Measurements from ENCODE around the gene CCNE1.
"Not testable (repeated sequence)": the region's sequence is repeated elsewhere in the genome, so short reads cannot be mapped to it uniquely, and the experiment has no call there.

Gene CCNE1

GRCh38 chr19:29813642-29814041 is 1.9 kb downstream of the CCNE1 start:
- H3K4me3 ChIP-seq (ENCODE audit: insufficient read depth, low read depth, low read length) = no peak overlapping the region
- no peak overlapping the region for H3K27ac ChIP-seq (ENCODE audit: insufficient read depth, low read depth, low read length, poor library complexity, severe bottlenecking)
- no peaks in the 10 kb centered on the region for H3K4me1 ChIP-seq (ENCODE audit: control insufficient read depth, insufficient read depth, low read length)
- H3K36me3 ChIP-seq (ENCODE audit: control insufficient read depth, insufficient read depth, low read length) = peaks cover 10% of the 10 kb centered on the region
- 91 to 95% methylated on average over 6 of the region's 6 CpGs for WGBS, 2 experiments
- H3K27me3 ChIP-seq (ENCODE audit: control insufficient read depth, insufficient read depth, low read length, poor library complexity, severe bottlenecking) = peaks cover 14% of the 10 kb centered on the region
- H3K9me3 ChIP-seq (ENCODE audit: control insufficient read depth, low read length) = no peaks in the 10 kb centered on the region

GRCh38 chr19:29815231-29815630 is 3.4 kb downstream of the CCNE1 start:
- Histone ChIP-seq H3K27me3 (ENCODE audit: control insufficient read depth, insufficient read depth, low read length, poor library complexity, severe bottlenecking) (peaks cover 14% of the 10 kb centered on the region), H3K27ac (ENCODE audit: insufficient read depth, low read depth, low read length, poor library complexity, severe bottlenecking) (no peak overlapping the region), H3K4me1 (ENCODE audit: control insufficient read depth, insufficient read depth, low read length) (no peaks in the 10 kb centered on the region), H3K9me3 (ENCODE audit: control insufficient read depth, low read length) (no peaks in the 10 kb centered on the region), H3K36me3 (ENCODE audit: control insufficient read depth, insufficient read depth, low read length) (peaks cover 10% of the 10 kb centered on the region), H3K4me3 (ENCODE audit: insufficient read depth, low read depth, low read length) (no peak overlapping the region)
- 92 to 93% methylated on average over 7 of the region's 7 CpGs for WGBS, 2 experiments

- H3K27me3 ChIP-seq (ENCODE audit: control insufficient read depth, insufficient read depth, low read length, poor library complexity, severe bottlenecking) = peaks cover 14% of the 10 kb centered on the region
- no peak overlapping the region for H3K4me3 ChIP-seq (ENCODE audit: insufficient read depth, low read depth, low read length)
- H3K27ac ChIP-seq (ENCODE audit: insufficient read depth, low read depth, low read length, poor library complexity, severe bottlenecking) = no peak overlapping the region
- H3K9me3 ChIP-seq (ENCODE audit: control insufficient read depth, low read length) = no peaks in the 10 kb centered on the region
- peaks cover 10% of the 10 kb centered on the region for H3K36me3 ChIP-seq (ENCODE audit: control insufficient read depth, insufficient read depth, low read length)
- no peaks in the 10 kb centered on the region for H3K4me1 ChIP-seq (ENCODE audit: control insufficient read depth, insufficient read depth, low read length)
- 94% methylated on average over 4 of the region's 4 CpGs for WGBS, 2 experiments
Observed at GRCh38 chr19:29817316-29817715, 5.5 kb downstream of the CCNE1 start.

- H3K27me3 ChIP-seq (ENCODE audit: control insufficient read depth, insufficient read depth, low read length, poor library complexity, severe bottlenecking) = no peaks in the 10 kb centered on the region
- H3K9me3 ChIP-seq (ENCODE audit: control insufficient read depth, low read length) = no peaks in the 10 kb centered on the region
- H3K4me1 ChIP-seq (ENCODE audit: control insufficient read depth, insufficient read depth, low read length) = no peaks in the 10 kb centered on the region
- WGBS, 2 experiments = 86 to 93% methylated on average over 4 of the region's 4 CpGs
- no peak overlapping the region for H3K27ac ChIP-seq (ENCODE audit: insufficient read depth, low read depth, low read length, poor library complexity, severe bottlenecking)
- H3K36me3 ChIP-seq (ENCODE audit: control insufficient read depth, insufficient read depth, low read length) = peaks cover 10% of the 10 kb centered on the region
- H3K4me3 ChIP-seq (ENCODE audit: insufficient read depth, low read depth, low read length) = no peak overlapping the region
Observed at GRCh38 chr19:29819300-29819699, 7.5 kb downstream of the CCNE1 start.

- Histone ChIP-seq H3K36me3 (ENCODE audit: control insufficient read depth, insufficient read depth, low read length) (peaks cover 10% of the 10 kb centered on the region), H3K4me1 (ENCODE audit: control insufficient read depth, insufficient read depth, low read length) (no peaks in the 10 kb centered on the region), H3K9me3 (ENCODE audit: control insufficient read depth, low read length) (no peaks in the 10 kb centered on the region), H3K27me3 (ENCODE audit: control insufficient read depth, insufficient read depth, low read length, poor library complexity, severe bottlenecking) (no peaks in the 10 kb centered on the region), H3K4me3 (ENCODE audit: insufficient read depth, low read depth, low read length) (no peak overlapping the region), H3K27ac (ENCODE audit: insufficient read depth, low read depth, low read length, poor library complexity, severe bottlenecking) (no peak overlapping the region)
- WGBS, 2 experiments = 92 to 93% methylated on average over 6 of the region's 6 CpGs
Observed at GRCh38 chr19:29819986-29820385, 8.2 kb downstream of the CCNE1 start.

GRCh38 chr19:29823581-29824330 is 12.0 kb downstream of the CCNE1 start:
- 89 to 91% methylated on average over 20 of the region's 20 CpGs for WGBS, 2 experiments
- Histone ChIP-seq H3K27ac (ENCODE audit: insufficient read depth, low read depth, low read length, poor library complexity, severe bottlenecking) (no peak overlapping the region), H3K9me3 (ENCODE audit: control insufficient read depth, low read length) (no peaks in the 10 kb centered on the region), H3K4me1 (ENCODE audit: control insufficient read depth, insufficient read depth, low read length) (no peaks in the 10 kb centered on the region), H3K4me3 (ENCODE audit: insufficient read depth, low read depth, low read length) (no peak overlapping the region), H3K36me3 (ENCODE audit: control insufficient read depth, insufficient read depth, low read length) (no peaks in the 10 kb centered on the region), H3K27me3 (ENCODE audit: control insufficient read depth, insufficient read depth, low read length, poor library complexity, severe bottlenecking) (no peaks in the 10 kb centered on the region)

GRCh38 chr19:29825263-29825662 is 13.5 kb downstream of the CCNE1 start:
- H3K27ac ChIP-seq (ENCODE audit: insufficient read depth, low read depth, low read length, poor library complexity, severe bottlenecking); H3K9me3 ChIP-seq (ENCODE audit: control insufficient read depth, low read length); H3K27me3 ChIP-seq (ENCODE audit: control insufficient read depth, insufficient read depth, low read length, poor library complexity, severe bottlenecking); H3K4me1 ChIP-seq (ENCODE audit: control insufficient read depth, insufficient read depth, low read length); H3K36me3 ChIP-seq (ENCODE audit: control insufficient read depth, insufficient read depth, low read length); H3K4me3 ChIP-seq (ENCODE audit: insufficient read depth, low read depth, low read length): not testable (repeated sequence)
- WGBS, 2 experiments = 94% methylated on average over 8 of the region's 8 CpGs

GRCh38 chr19:29831041-29831548 is 19.3 kb downstream of the CCNE1 start:
- Histone ChIP-seq H3K27ac (ENCODE audit: insufficient read depth, low read depth, low read length, poor library complexity, severe bottlenecking) (no peak overlapping the region), H3K4me1 (ENCODE audit: control insufficient read depth, insufficient read depth, low read length) (no peaks in the 10 kb centered on the region), H3K36me3 (ENCODE audit: control insufficient read depth, insufficient read depth, low read length) (no peaks in the 10 kb centered on the region), H3K9me3 (ENCODE audit: control insufficient read depth, low read length) (no peaks in the 10 kb centered on the region), H3K4me3 (ENCODE audit: insufficient read depth, low read depth, low read length) (no peak overlapping the region), H3K27me3 (ENCODE audit: control insufficient read depth, insufficient read depth, low read length, poor library complexity, severe bottlenecking) (no peaks in the 10 kb centered on the region)
- 64 to 66% methylated on average over 12 of the region's 12 CpGs for WGBS, 2 experiments

GRCh38 chr19:29831686-29832085 is 19.9 kb downstream of the CCNE1 start:
- WGBS, 2 experiments = 88 to 90% methylated on average over 9 of the region's 9 CpGs
- H3K4me3 ChIP-seq (ENCODE audit: insufficient read depth, low read depth, low read length) = no peak overlapping the region
- H3K4me1 ChIP-seq (ENCODE audit: control insufficient read depth, insufficient read depth, low read length) = no peaks in the 10 kb centered on the region
- H3K27ac ChIP-seq (ENCODE audit: insufficient read depth, low read depth, low read length, poor library complexity, severe bottlenecking) = no peak overlapping the region
- H3K27me3 ChIP-seq (ENCODE audit: control insufficient read depth, insufficient read depth, low read length, poor library complexity, severe bottlenecking) = no peaks in the 10 kb centered on the region
- H3K9me3 ChIP-seq (ENCODE audit: control insufficient read depth, low read length) = no peaks in the 10 kb centered on the region
- H3K36me3 ChIP-seq (ENCODE audit: control insufficient read depth, insufficient read depth, low read length) = no peaks in the 10 kb centered on the region

- Histone ChIP-seq H3K4me1 (ENCODE audit: control insufficient read depth, insufficient read depth, low read length) (no peaks in the 10 kb centered on the region), H3K27ac (ENCODE audit: insufficient read depth, low read depth, low read length, poor library complexity, severe bottlenecking) (no peak overlapping the region), H3K36me3 (ENCODE audit: control insufficient read depth, insufficient read depth, low read length) (no peaks in the 10 kb centered on the region), H3K27me3 (ENCODE audit: control insufficient read depth, insufficient read depth, low read length, poor library complexity, severe bottlenecking) (no peaks in the 10 kb centered on the region), H3K9me3 (ENCODE audit: control insufficient read depth, low read length) (no peaks in the 10 kb centered on the region), H3K4me3 (ENCODE audit: insufficient read depth, low read depth, low read length) (no peak overlapping the region)
- WGBS, 2 experiments = 93 to 94% methylated on average over 9 of the region's 9 CpGs
Observed at GRCh38 chr19:29832801-29833200, 21.0 kb downstream of the CCNE1 start.

All from ectodermal cell (in vitro differentiated cells).